Dermis microvascular lymphatic vessel endothelial cell (primary cell): ENCODE results near the gene GALNT12. TPM values are rescaled to one million over a fixed set of nuclear protein-coding genes. Genes with fewer than 3 reads are reported as not detected.

Experiments
- DNase-seq, 2 donors: peaks; one replicate each; pipeline versions ENCODE4 v3.0.0 to v3.0.0-alpha.2; 2010; ENCODE audit warnings: low read depth in 2 of 2
- total RNA-seq: library from RNA; depleted of rRNA; stranded (reverse); fragments of >200 nt; gene quantifications from 2 replicates; pipeline ENCODE4 v1.2.1, GENCODE V29; 2014

GALNT12 gene
- total RNA-seq, 1 donor from 2014 or later: 0.26 TPM

- no peak for DNase-seq
Observed at GRCh38 chr9:98879963-98880310, 72.5 kb downstream of the GALNT12 start.

GRCh38 chr9:98880311-98881015 is 73.0 kb downstream of the GALNT12 start:
- DNase-seq: no peak

- DNase-seq: no peak
Observed at GRCh38 chr9:98881356-98881755, 73.9 kb downstream of the GALNT12 start.

GRCh38 chr9:98881836-98882568 is 74.5 kb downstream of the GALNT12 start:
- DNase-seq: no peak

- DNase-seq: no peak
Observed at GRCh38 chr9:98882569-98882923, 75.1 kb downstream of the GALNT12 start.

- DNase-seq: no peak
Observed at GRCh38 chr9:98883276-98883675, 75.8 kb downstream of the GALNT12 start.

GRCh38 chr9:98884849-98885248 is 77.4 kb downstream of the GALNT12 start:
- no peak for DNase-seq

GRCh38 chr9:98885575-98886295 is 78.3 kb downstream of the GALNT12 start:
- DNase-seq: peak in 1 of 2 donors; percentile 30

- peak in 1 of 2 donors; percentile 70 for DNase-seq
Observed at GRCh38 chr9:98886691-98887229, 79.3 kb downstream of the GALNT12 start.

GRCh38 chr9:98887918-98888510 is 80.5 kb downstream of the GALNT12 start:
- DNase-seq: peak in 1 of 2 donors; percentile 23

GRCh38 chr9:98888801-98889421 is 81.4 kb downstream of the GALNT12 start:
- DNase-seq: no peak

- DNase-seq: no peak
Observed at GRCh38 chr9:98890256-98890655, 82.8 kb downstream of the GALNT12 start.

- no peak for DNase-seq
Observed at GRCh38 chr9:98892288-98892687, 84.8 kb downstream of the GALNT12 start.

GRCh38 chr9:98892690-98893089 is 85.2 kb downstream of the GALNT12 start:
- no peak for DNase-seq

GRCh38 chr9:98894171-98894570 is 86.7 kb downstream of the GALNT12 start:
- DNase-seq: no peak

GRCh38 chr9:98894761-98895160 is 87.3 kb downstream of the GALNT12 start:
- DNase-seq: peak in 1 of 2 donors; percentile 41

- DNase-seq: no peak
Observed at GRCh38 chr9:98896632-98897031, 89.2 kb downstream of the GALNT12 start.

GRCh38 chr9:98897745-98898144 is 90.3 kb downstream of the GALNT12 start:
- peak in 1 of 2 donors; percentile 67 for DNase-seq

GRCh38 chr9:98899408-98900056 is 92.1 kb downstream of the GALNT12 start:
- peak in 1 of 2 donors; percentile 63 for DNase-seq
